UCSD-AML1 (cell line): ENCODE measurements around the gene ACO1.

Source experiments
- DNase-seq: peaks from one replicate; lab custom pipeline; 2025; ENCODE audit not compliant: unreplicated experiment; lab: John Stamatoyannopoulos, UW

ACO1 gene

GRCh38 chr9:32382565-32383320 lies 1.7 kb upstream of the ACO1 start:
- no peak for DNase-seq

GRCh38 chr9:32384002-32384363 lies 460 bp upstream of the ACO1 start:
- no peak for DNase-seq

GRCh38 chr9:32385152-32385884 lies 875 bp downstream of the ACO1 start:
- no peak for DNase-seq

GRCh38 chr9:32385885-32386283 lies 1.4 kb downstream of the ACO1 start:
- DNase-seq = peak; percentile 9

GRCh38 chr9:32387256-32387655 lies 2.8 kb downstream of the ACO1 start:
- no peak for DNase-seq

- no peak for DNase-seq
Measured at GRCh38 chr9:32389365-32389764, 4.9 kb downstream of the ACO1 start.

GRCh38 chr9:32393911-32394310 lies 9.5 kb downstream of the ACO1 start:
- DNase-seq = no peak

GRCh38 chr9:32394381-32395049 lies 10.1 kb downstream of the ACO1 start:
- DNase-seq = no peak

- no peak for DNase-seq
Measured at GRCh38 chr9:32395510-32396216, 11.2 kb downstream of the ACO1 start.

GRCh38 chr9:32398207-32398606 lies 13.8 kb downstream of the ACO1 start:
- DNase-seq = no peak

GRCh38 chr9:32399110-32399815 lies 14.8 kb downstream of the ACO1 start:
- DNase-seq = no peak

GRCh38 chr9:32401488-32401887 lies 17.0 kb downstream of the ACO1 start:
- no peak for DNase-seq

GRCh38 chr9:32403567-32404260 lies 19.3 kb downstream of the ACO1 start:
- no peak for DNase-seq

- no peak for DNase-seq
Measured at GRCh38 chr9:32404402-32404801, 20.0 kb downstream of the ACO1 start.

- DNase-seq = no peak
Measured at GRCh38 chr9:32404856-32405255, 20.4 kb downstream of the ACO1 start.

- DNase-seq = no peak
Measured at GRCh38 chr9:32405506-32405905, 21.1 kb downstream of the ACO1 start.

- no peak for DNase-seq
Measured at GRCh38 chr9:32406046-32406445, 21.6 kb downstream of the ACO1 start.

GRCh38 chr9:32411753-32412152 lies 27.3 kb downstream of the ACO1 start:
- DNase-seq = no peak

GRCh38 chr9:32412440-32412839 lies 28.0 kb downstream of the ACO1 start:
- DNase-seq = no peak

- DNase-seq = no peak
Measured at GRCh38 chr9:32413424-32413823, 29.0 kb downstream of the ACO1 start.
